HG03108 (cell line): ENCODE measurements around the gene BGN.

Experiments
- ATAC-seq: cut with Tn5 transposase; IDR thresholded peaks from one replicate; pipeline ENCODE4 v1.9.1; 2021; ENCODE audit warnings: moderate library complexity; ENCODE audit not compliant: unreplicated experiment

BGN gene

GRCh38 chrX:153459986-153460385, 34.8 kb upstream of the BGN start:
- ATAC-seq: no peak

DNA sequence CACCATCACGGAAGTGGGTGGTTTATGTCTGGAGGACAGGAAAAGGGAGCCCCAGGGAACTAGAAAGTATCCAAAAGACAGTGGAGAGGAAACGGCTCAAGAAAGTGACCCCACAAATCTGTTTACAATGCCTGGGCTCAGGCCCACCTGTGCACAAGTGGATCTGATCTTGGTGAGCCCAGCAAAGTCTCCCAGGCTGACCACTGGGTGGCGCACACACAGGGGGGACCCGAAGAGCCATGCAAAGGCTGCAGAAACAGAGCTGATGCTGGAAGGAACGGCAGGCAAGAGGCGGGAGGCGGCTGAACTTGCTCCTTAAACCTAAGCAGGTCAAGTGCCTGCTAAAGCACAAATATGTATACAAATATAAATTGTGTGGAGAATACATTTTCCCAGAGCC, 34.0 kb upstream of the BGN start:
- no peak for ATAC-seq

- ATAC-seq: no peak
These were observed 32.5 kb upstream of the BGN start for GRCh38 chrX:153462291-153462690.

- ATAC-seq: no peak
These were observed 31.7 kb upstream of the BGN start for GRCh38 chrX:153463031-153463430.

- ATAC-seq: no peak
These were observed 31.2 kb upstream of the BGN start for GRCh38 chrX:153463556-153463955.

DNA sequence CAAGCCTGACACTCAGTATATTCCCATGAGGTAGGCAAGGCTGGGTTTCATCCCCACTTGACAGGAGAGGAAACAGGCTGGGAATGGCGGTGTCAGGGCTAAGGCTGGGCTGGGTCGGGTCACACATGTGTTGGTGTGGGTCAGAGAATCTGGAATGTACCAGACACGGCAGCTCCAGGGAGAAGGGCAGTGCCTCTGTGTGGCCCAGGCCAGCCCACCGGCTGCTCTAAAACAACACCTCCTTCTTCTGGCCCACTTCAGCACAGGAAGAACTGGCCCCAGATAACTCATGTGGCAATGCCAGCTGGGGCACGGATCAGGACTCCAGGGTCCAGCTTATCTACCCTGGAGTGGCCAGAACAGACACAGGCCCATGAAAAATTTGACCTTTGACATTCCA, 30.7 kb upstream of the BGN start:
- ATAC-seq: no peak

DNA sequence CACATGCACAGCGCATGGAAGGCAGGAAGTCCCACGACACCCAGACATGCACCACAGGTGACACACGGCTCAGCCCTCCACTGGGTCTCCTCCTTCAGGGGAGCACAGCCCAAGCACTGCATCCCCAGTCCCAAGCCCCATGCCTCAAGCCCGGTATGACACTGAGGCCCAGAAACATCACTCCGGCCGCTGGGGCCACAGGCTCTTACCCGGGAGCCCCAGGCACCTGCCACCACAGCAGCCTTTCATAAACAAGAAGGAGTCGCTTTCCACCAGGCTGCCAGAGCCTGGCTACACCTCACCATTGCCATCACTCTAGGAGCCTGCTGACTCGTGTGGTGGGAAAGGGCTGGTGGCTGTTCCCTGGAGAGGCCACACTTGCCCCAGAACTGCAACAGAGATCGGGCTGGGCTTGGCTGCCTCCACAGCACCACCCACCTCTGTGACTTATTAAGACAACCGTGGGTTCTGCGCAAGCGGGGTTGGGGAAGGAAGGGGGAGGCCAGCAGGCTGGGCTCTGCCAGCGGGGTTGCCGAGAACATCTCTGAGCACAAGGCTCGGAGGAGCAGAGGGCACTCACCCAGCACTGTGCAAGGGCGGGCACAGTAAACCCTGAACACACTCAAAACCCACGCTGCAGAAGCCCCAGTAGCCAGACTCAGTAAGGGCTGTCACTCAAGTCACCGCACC, 28.9 kb upstream of the BGN start:
- no peak for ATAC-seq

DNA sequence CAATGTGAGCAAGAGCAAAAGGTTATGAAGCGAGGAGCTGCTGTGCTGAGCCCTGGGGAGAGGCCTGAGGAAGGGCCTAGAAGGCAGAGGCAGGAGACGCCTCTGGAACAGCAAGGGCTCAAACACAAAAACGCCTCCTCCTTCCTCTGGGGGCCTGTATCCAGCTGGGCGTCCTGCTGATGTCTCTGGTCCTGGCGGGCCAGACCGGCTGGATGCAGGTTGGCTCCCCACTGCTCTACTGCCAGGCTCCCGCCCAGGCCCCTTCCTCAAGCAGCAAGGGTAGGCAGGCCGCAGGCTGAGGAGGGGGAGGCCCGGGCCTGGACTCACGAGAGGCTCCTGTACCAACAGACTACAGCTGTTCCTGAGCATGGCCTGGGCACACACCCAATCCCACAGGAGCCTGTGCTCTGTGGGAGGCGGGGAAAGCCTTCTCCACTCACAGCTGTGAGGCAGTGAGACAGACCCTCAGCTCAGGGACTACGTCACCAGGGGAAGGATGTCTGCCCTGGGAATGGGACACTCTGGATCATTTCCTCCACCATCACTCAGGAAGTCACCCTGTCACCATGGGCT, 26.7 kb upstream of the BGN start:
- no peak for ATAC-seq

- peak; percentile 37 for ATAC-seq
These were observed 24.9 kb upstream of the BGN start for GRCh38 chrX:153469811-153470410.

GRCh38 chrX:153470411-153471363, 24.1 kb upstream of the BGN start, which contains the start of gene HAUS7:
Gene HAUS7, minus strand, starts transcription at chrX:153470576. Its CDS starts 19 bp downstream, at chrX:153470557.
- ATAC-seq: peak; percentile 81

DNA sequence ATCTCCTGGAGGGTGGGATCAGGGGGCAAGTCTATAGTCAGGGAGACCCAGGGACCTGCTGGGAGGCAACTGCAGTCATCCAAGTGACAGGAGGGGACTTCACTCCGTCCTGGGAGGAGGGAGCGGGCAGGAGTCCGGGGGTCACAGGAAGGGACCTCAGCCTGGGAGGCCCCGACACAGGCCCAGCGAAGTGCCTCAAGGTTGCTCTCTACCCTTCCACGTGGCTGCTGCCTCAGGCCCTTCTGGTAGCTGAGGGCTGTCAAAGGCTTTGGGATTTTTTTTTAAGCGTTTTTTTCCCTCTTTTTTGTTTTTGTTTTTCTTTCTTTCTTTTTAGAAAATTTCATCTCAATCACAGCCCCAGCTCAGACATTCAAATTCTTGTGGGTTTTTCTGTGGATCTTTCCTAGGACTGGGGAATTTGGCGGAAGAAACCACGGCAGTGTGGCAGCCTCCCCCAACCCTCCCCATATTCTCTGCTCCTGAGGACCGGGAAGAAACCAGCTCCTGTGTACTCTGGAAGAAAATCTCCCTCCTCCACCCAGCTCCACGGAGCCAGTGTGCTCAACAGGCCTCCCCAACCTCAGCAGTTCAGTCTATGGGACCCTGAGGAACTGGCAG, 23.0 kb upstream of the BGN start:
- ATAC-seq: no peak

DNA sequence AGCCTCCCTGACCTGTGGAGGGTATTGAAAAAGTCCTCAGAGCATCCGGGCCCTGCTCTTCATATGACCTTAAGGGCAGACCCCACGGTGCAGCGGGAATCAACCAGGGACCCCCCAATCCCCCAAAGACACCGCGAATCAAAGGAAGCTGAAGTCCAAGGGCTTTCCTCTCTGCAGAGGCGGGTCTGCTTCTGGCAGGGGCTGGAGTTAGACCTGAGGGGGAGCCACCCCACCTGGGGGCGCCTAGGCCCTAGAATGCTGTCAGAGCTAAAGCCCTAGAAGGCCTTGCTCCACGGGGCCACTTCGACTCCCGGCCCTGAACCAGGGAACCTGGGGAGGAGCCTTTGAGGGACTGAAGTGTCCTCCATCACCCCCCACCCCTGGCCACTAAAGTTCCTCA, 21.7 kb upstream of the BGN start:
- ATAC-seq: no peak

DNA sequence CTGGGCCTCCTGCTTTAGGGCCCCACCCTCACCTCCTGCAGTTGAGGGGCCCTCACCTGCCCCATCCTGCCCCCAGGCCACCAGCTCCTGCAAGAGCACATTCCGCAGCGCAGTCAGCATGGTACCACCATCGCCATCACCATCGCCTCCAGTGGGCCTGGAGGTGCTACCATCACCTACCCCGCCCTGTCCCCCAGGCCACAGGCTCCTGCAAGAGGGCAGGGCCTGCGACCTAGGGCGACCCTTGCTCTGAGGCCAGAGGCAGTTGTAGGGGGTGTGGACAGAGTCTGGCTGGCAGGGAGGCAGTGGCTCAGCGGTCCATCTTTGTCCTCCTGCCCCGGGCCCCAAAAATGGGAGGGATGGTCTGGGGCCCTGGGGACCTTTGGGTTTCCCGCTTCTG, 20.5 kb upstream of the BGN start:
- ATAC-seq: no peak

DNA sequence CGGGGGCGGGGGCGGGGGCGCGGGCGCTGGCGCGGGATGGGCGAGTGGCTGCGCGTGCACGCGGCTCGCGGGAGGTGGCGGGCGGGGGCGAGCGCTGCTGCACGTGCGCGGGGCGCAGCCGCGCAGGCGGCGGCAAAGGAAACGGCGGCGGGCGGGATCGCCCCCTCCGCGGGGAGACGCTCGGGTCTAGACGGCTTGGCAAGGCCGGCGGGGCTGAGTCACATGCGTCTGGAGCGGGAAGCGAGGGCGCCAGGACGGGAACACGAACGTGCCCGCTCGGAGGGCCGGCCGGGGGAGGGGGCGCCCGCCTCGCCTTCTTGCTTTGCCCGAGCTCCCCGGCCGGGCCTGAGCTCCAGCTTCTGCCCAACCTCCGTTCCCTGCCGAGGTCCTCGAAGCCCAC, 20.1 kb upstream of the BGN start:
- ATAC-seq: no peak

- ATAC-seq: no peak
These were observed 19.5 kb upstream of the BGN start for GRCh38 chrX:153475271-153475670.

GRCh38 chrX:153475751-153476281, 19.0 kb upstream of the BGN start:
- no peak for ATAC-seq

GRCh38 chrX:153476666-153477363, 18.0 kb upstream of the BGN start:
- ATAC-seq: no peak

DNA sequence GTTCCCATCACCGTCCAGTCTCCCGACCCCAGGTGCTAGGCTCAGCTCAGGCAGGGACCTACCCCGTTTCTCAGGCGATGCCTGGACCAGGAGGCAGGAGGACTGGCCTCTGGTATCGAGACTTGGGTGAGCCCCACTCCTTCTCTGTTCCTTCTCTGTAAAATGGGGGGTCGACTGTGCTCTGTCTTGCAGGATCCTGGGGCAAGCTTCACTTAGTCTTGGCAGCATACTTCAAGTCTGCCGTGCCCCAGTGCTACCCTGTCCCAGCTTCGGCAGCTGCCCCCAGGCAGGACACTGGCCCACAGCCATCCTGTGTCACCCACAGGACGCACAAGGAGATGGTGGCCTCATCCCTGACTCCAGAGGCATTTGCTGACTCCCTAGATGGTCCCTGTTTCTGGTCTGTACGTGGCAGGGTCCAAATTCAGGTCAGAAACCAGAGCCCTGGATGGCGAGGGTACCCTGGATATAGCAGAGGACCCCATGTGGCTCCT, 17.4 kb upstream of the BGN start:
- no peak for ATAC-seq

- ATAC-seq: no peak
These were observed 16.9 kb upstream of the BGN start for GRCh38 chrX:153477901-153478300.

DNA sequence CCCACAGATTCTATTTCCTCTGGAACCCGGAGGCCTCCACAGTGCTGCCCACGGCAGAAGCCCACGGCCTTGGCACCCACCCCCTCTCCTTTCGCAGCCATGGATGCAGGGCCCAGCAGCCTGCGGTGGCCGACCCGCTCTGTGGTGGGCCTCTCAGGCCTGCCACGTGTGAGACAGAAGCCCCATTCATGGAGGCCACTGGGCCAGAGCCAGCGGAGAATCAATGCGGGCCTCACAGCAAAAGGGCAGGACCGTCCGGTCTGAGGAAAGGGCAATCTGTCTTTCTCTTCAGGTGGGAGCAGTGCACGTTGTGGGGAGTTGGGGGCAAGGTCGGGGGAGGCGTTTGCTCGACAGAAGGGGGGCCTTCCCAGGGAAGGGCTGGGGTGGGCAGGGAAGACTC, 16.0 kb upstream of the BGN start:
- ATAC-seq: no peak
